Measurements from ENCODE around the gene MYDGF.

The MYDGF gene

DNA sequence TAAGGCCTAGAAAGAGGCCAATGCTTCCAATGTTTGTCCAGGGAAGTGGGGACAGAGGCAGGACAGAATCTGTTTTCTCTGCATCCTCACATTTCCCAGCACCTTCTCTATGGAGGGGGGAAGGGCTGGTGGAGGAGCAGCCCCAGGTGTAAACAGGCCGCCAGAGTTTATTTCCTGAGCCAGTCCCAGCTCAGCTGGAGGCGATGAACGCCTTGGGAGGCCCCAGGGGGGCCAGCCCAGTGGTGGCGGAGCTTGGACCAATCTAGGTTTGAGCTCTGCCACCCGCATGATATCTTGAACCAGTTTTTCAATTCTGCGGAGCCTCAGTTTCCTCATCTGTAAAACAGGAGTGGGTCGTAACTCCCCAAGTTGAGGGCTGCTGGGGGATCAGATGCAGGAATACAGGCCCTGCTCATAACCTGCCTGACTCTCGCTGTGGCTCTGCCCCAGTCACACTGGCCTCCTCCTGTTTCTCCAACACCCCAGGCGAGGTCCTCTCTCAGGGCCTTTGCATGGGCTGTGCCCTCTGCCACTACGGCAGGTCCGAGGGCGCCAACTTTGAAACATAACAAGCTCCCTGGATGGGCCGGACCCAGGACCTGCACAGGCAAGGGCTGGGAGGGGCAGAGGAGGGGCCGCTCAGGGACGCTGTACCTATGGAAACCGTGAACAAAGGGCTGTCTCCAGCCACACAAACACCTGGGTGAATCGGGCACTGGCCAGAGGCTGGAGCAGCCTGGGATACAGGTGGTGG, 29.7 kb downstream of the MYDGF start:
- peak overlapping the region; percentile 86; the same call in 1 of the 2 replicates for H3K4me2 ChIP-seq (ENCODE audit: low read depth, low read length)
- H4K20me1 ChIP-seq (ENCODE audit: insufficient read depth, low read length): no peaks in the 10 kb centered on the region
- no peak for TF ChIP-seq EZH2phosphoT487 (IDR thresholded peaks at IDR 0.05; ENCODE audit: low read length)
- no peak for TF ChIP-seq EZH2 (optimal IDR thresholded peaks at IDR 0.05; ENCODE audit: low read depth, low read length)
- TF ChIP-seq, protein P1, sequence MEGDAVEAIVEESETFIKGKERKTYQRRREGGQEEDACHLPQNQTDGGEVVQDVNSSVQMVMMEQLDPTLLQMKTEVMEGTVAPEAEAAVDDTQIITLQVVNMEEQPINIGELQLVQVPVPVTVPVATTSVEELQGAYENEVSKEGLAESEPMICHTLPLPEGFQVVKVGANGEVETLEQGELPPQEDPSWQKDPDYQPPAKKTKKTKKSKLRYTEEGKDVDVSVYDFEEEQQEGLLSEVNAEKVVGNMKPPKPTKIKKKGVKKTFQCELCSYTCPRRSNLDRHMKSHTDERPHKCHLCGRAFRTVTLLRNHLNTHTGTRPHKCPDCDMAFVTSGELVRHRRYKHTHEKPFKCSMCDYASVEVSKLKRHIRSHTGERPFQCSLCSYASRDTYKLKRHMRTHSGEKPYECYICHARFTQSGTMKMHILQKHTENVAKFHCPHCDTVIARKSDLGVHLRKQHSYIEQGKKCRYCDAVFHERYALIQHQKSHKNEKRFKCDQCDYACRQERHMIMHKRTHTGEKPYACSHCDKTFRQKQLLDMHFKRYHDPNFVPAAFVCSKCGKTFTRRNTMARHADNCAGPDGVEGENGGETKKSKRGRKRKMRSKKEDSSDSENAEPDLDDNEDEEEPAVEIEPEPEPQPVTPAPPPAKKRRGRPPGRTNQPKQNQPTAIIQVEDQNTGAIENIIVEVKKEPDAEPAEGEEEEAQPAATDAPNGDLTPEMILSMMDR (IDR thresholded peaks at IDR 0.05; ENCODE audit: low read length): no peak
- DNase-seq: no peak
- H3K4me1 ChIP-seq (ENCODE audit: low read length): 0 out of 2 replicates have a peak, but pooled peaks cover 5% of the 10 kb centered on the region
- no peaks in the 10 kb centered on the region for H3K9me2 ChIP-seq (replicated peaks; ENCODE audit: insufficient read depth, low read length)
- peak overlapping the region; percentile 39; the same call in 1 of the 2 replicates for H3K9ac ChIP-seq (ENCODE audit: low read length)
- peak overlapping the region; percentile 83; the same call in 1 of the 2 replicates for H2AFZ ChIP-seq (ENCODE audit: low read length)
- no peaks in the 10 kb centered on the region for H3K79me2 ChIP-seq (ENCODE audit: low read length)
- 0 out of 2 replicates have a peak, but pooled peaks cover 6% of the 10 kb centered on the region for H3K27me3 ChIP-seq (replicated peaks; ENCODE audit: insufficient read depth, low read length)
- no peak overlapping the region for H3K27ac ChIP-seq (ENCODE audit: low read length)
- H3K9me3 ChIP-seq (replicated peaks; ENCODE audit: insufficient read depth, low read length): no peaks in the 10 kb centered on the region
- H3K4me3 ChIP-seq (ENCODE audit: low read length): peak overlapping the region; percentile 69
- H3K36me3 ChIP-seq (replicated peaks; ENCODE audit: insufficient read depth, low read length): no peaks in the 10 kb centered on the region
- peaks cover 6% of the 10 kb centered on the region; the same call in 1 of the 2 replicates for H3F3A ChIP-seq (ENCODE audit: insufficient read depth, low read length)

GRCh38 chr19:4639531-4640246, 30.5 kb downstream of the MYDGF start:
- TF ChIP-seq EZH2 (optimal IDR thresholded peaks at IDR 0.05; ENCODE audit: low read depth, low read length) (no peak), EZH2phosphoT487 (IDR thresholded peaks at IDR 0.05; ENCODE audit: low read length) (no peak)
- TF ChIP-seq, protein P1 (IDR thresholded peaks at IDR 0.05; ENCODE audit: low read length): no peak
- no peaks in the 10 kb centered on the region for H3K79me2 ChIP-seq (ENCODE audit: low read length)
- 0 out of 2 replicates have a peak, but pooled peaks cover 5% of the 10 kb centered on the region for H3K4me1 ChIP-seq (ENCODE audit: low read length)
- no peaks in the 10 kb centered on the region for H3K9me2 ChIP-seq (replicated peaks; ENCODE audit: insufficient read depth, low read length)
- no peaks in the 10 kb centered on the region for H3K9me3 ChIP-seq (replicated peaks; ENCODE audit: insufficient read depth, low read length)
- peaks cover 9% of the 10 kb centered on the region for H3F3A ChIP-seq (ENCODE audit: insufficient read depth, low read length)
- peak overlapping the region; percentile 39; the same call in 1 of the 2 replicates for H3K9ac ChIP-seq (ENCODE audit: low read length)
- H3K27me3 ChIP-seq (replicated peaks; ENCODE audit: insufficient read depth, low read length): peaks cover 11% of the 10 kb centered on the region
- peak overlapping the region; percentile 69 for H3K4me3 ChIP-seq (ENCODE audit: low read length)
- H4K20me1 ChIP-seq (ENCODE audit: insufficient read depth, low read length): no peaks in the 10 kb centered on the region
- H3K27ac ChIP-seq (ENCODE audit: low read length): no peak overlapping the region
- H3K4me2 ChIP-seq (ENCODE audit: low read depth, low read length): peak overlapping the region; percentile 86
- peak overlapping the region; percentile 83 for H2AFZ ChIP-seq (ENCODE audit: low read length)
- no peak for DNase-seq
- no peaks in the 10 kb centered on the region for H3K36me3 ChIP-seq (replicated peaks; ENCODE audit: insufficient read depth, low read length)

DNA sequence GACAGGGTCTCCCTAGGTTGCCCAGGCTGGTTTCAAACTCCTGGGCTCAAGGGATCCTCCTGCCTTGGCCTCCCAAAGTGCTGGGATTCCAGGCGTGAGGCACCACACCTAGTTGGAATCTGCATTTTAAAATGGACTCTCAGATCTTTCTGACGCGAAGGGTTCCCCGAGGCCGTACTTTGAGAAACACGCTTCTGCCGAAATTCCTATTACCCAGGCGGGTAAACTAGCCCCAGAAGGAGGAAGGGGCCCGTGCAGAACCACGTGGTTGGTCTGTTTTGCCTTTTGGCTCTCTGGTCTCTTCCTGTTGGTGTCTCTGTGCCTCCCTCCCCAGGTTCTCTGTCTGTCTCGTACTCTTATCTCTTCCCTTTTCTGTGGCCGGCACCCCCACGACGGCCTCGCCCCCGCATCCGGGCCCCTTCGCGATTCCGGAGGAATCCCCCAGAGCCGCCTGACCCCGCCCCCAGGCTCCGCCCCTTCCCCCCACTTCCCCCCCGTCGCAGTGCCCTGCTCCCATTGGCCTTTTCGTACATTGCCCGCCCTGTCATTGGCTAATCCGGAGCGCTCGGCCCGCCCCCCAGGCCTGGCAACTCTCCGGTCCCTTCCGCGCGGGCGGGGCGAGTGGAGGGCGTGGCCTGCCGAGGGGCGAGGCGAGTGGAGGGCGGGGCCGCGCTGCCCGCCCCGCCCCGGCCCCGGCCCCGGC, 31.2 kb downstream of the MYDGF start, which contains the start of gene TNFAIP8L1:
TSS of gene TNFAIP8L1 (plus strand) at position 689 of the 703 bp plus-strand sequence. CDS start 12,354 bp downstream, outside the sequence.
- peak within 1 kb of the TSS; percentile 83 for H2AFZ ChIP-seq (ENCODE audit: low read length)
- H3K79me2 ChIP-seq (ENCODE audit: low read length): no peaks in the 10 kb centered on the region
- H3K27me3 ChIP-seq (replicated peaks; ENCODE audit: insufficient read depth, low read length): peaks cover 18% of the 10 kb centered on the region
- no peaks in the 10 kb centered on the region for H4K20me1 ChIP-seq (ENCODE audit: insufficient read depth, low read length)
- peak within 1 kb of the TSS; percentile 86 for H3K4me2 ChIP-seq (ENCODE audit: low read depth, low read length)
- peak within 1 kb of the TSS; percentile 56; the same call in 1 of the 2 replicates for H3K27ac ChIP-seq (ENCODE audit: low read length)
- no peaks in the 10 kb centered on the region for H3K9me3 ChIP-seq (replicated peaks; ENCODE audit: insufficient read depth, low read length)
- H3K4me1 ChIP-seq (ENCODE audit: low read length): 0 out of 2 replicates have a peak, but pooled peaks cover 5% of the 10 kb centered on the region
- peaks cover 12% of the 10 kb centered on the region for H3F3A ChIP-seq (ENCODE audit: insufficient read depth, low read length)
- no peaks in the 10 kb centered on the region for H3K9me2 ChIP-seq (replicated peaks; ENCODE audit: insufficient read depth, low read length)
- peak; percentile 99 for DNase-seq
- no peak for TF ChIP-seq EZH2 (optimal IDR thresholded peaks at IDR 0.05; ENCODE audit: low read depth, low read length)
- TF ChIP-seq EZH2phosphoT487 (IDR thresholded peaks at IDR 0.05; ENCODE audit: low read length): no peak
- TF ChIP-seq, protein P1 (IDR thresholded peaks at IDR 0.05; ENCODE audit: low read length): no peak
- H3K36me3 ChIP-seq (replicated peaks; ENCODE audit: insufficient read depth, low read length): no peaks in the 10 kb centered on the region
- H3K9ac ChIP-seq (ENCODE audit: low read length): peak within 1 kb of the TSS; percentile 62; the same call in 1 of the 2 replicates
- H3K4me3 ChIP-seq (ENCODE audit: low read length): peak within 1 kb of the TSS; percentile 69

All from MM.1S (cell line).